Measurements from ENCODE around the gene EPN3.

Gene EPN3

GRCh38 chr17:50521514-50521913, 11.0 kb upstream of the EPN3 start:
- Histone ChIP-seq H3K23ac (ENCODE audit: low read length) (no peak overlapping the region), H3K14ac (ENCODE audit: low read length) (no peak overlapping the region), H4K91ac (ENCODE audit: low read depth, low read length) (no peak overlapping the region), H3K79me2 (ENCODE audit: control insufficient read depth, insufficient read depth, low read length, poor library complexity) (no peaks in the 10 kb centered on the region), H2BK120ac (ENCODE audit: insufficient read depth, low read length, poor library complexity) (no peak overlapping the region), H3K4me1 (ENCODE audit: control insufficient read depth in 1 of 2, insufficient read depth in 2 of 2, low read length in 2 of 2) (peaks cover 13 to 16% of the 10 kb centered on the region in 2 experiments), H3K36me3 (ENCODE audit: control insufficient read depth in 1 of 2, insufficient read depth in 2 of 2, low read length in 2 of 2) (no peaks in the 10 kb centered on the region), H4K8ac (ENCODE audit: low read depth, low read length) (no peak overlapping the region), H3K4ac (ENCODE audit: low read depth, low read length) (no peak overlapping the region), H3K4me2 (ENCODE audit: low read length) (no peak overlapping the region), H2BK5ac (ENCODE audit: low read depth, low read length, poor library complexity) (no peak overlapping the region), H3K4me3 (ENCODE audit: low read depth, low read length) (no peak overlapping the region), H4K12ac (ENCODE audit: low read depth, low read length) (no peak overlapping the region), H2AFZ (ENCODE audit: insufficient read depth, low read length, poor library complexity) (no peak overlapping the region), H3K79me1 (ENCODE audit: low read length) (peaks cover 2% of the 10 kb centered on the region), H3K18ac (ENCODE audit: low read length) (no peak overlapping the region), H3K27ac (ENCODE audit: low read depth, low read length) (no peak overlapping the region), H3K9me3 (ENCODE audit: insufficient read depth, low read depth, low read length) (no peaks in the 10 kb centered on the region), H3K27me3 (ENCODE audit: insufficient read depth, low read length) (no peaks in the 10 kb centered on the region), H2AK5ac (ENCODE audit: low read length) (no peak overlapping the region), H3K9ac (ENCODE audit: low read length) (no peak overlapping the region), H2BK12ac (ENCODE audit: low read length) (peak overlapping the region; percentile 41)
- no peak for DNase-seq
- WGBS (ENCODE audit: extremely low coverage, insufficient coverage, insufficient read length) = no CpG with 5 or more reads among the region's 2 CpGs

- H3K79me1 ChIP-seq (ENCODE audit: low read length) = peaks cover 2% of the 10 kb centered on the region
- no peaks in the 10 kb centered on the region for H3K9me3 ChIP-seq (ENCODE audit: insufficient read depth, low read depth, low read length)
- H3K4me2 ChIP-seq (ENCODE audit: low read length) = no peak overlapping the region
- H3K79me2 ChIP-seq (ENCODE audit: control insufficient read depth, insufficient read depth, low read length, poor library complexity) = no peaks in the 10 kb centered on the region
- H4K12ac ChIP-seq (ENCODE audit: low read depth, low read length) = no peak overlapping the region
- H2BK120ac ChIP-seq (ENCODE audit: insufficient read depth, low read length, poor library complexity) = no peak overlapping the region
- no peak overlapping the region for H3K27ac ChIP-seq (ENCODE audit: low read depth, low read length)
- H3K9ac ChIP-seq (ENCODE audit: low read length) = no peak overlapping the region
- H3K14ac ChIP-seq (ENCODE audit: low read length) = no peak overlapping the region
- H2AFZ ChIP-seq (ENCODE audit: insufficient read depth, low read length, poor library complexity) = no peak overlapping the region
- no peak overlapping the region for H2AK5ac ChIP-seq (ENCODE audit: low read length)
- no peak overlapping the region for H3K4me3 ChIP-seq (ENCODE audit: low read depth, low read length)
- no peak overlapping the region for H4K91ac ChIP-seq (ENCODE audit: low read depth, low read length)
- no peak overlapping the region for H2BK12ac ChIP-seq (ENCODE audit: low read length)
- H3K23ac ChIP-seq (ENCODE audit: low read length) = no peak overlapping the region
- no CpG with 5 or more reads among the region's 10 CpGs for WGBS (ENCODE audit: extremely low coverage, insufficient coverage, insufficient read length)
- H3K4me1 ChIP-seq (ENCODE audit: control insufficient read depth in 1 of 2, insufficient read depth in 2 of 2, low read length in 2 of 2) = peaks cover 13 to 16% of the 10 kb centered on the region in 2 experiments
- H4K8ac ChIP-seq (ENCODE audit: low read depth, low read length) = no peak overlapping the region
- no peak for DNase-seq
- H3K18ac ChIP-seq (ENCODE audit: low read length) = no peak overlapping the region
- H3K36me3 ChIP-seq (ENCODE audit: control insufficient read depth in 1 of 2, insufficient read depth in 2 of 2, low read length in 2 of 2) = no peaks in the 10 kb centered on the region
- no peak overlapping the region for H3K4ac ChIP-seq (ENCODE audit: low read depth, low read length)
- no peak overlapping the region for H2BK5ac ChIP-seq (ENCODE audit: low read depth, low read length, poor library complexity)
- no peaks in the 10 kb centered on the region for H3K27me3 ChIP-seq (ENCODE audit: insufficient read depth, low read length)
Measured at GRCh38 chr17:50522766-50523165, 9.8 kb upstream of the EPN3 start.

GRCh38 chr17:50523208-50523607, 9.3 kb upstream of the EPN3 start:
- Histone ChIP-seq H3K27me3 (ENCODE audit: insufficient read depth, low read length) (no peaks in the 10 kb centered on the region), H2BK120ac (ENCODE audit: insufficient read depth, low read length, poor library complexity) (no peak overlapping the region), H3K9ac (ENCODE audit: low read length) (no peak overlapping the region), H4K12ac (ENCODE audit: low read depth, low read length) (no peak overlapping the region), H2BK5ac (ENCODE audit: low read depth, low read length, poor library complexity) (no peak overlapping the region), H3K23ac (ENCODE audit: low read length) (no peak overlapping the region), H2AFZ (ENCODE audit: insufficient read depth, low read length, poor library complexity) (no peak overlapping the region), H4K91ac (ENCODE audit: low read depth, low read length) (no peak overlapping the region), H3K36me3 (ENCODE audit: control insufficient read depth in 1 of 2, insufficient read depth in 2 of 2, low read length in 2 of 2) (no peaks in the 10 kb centered on the region), H2AK5ac (ENCODE audit: low read length) (no peak overlapping the region), H3K9me3 (ENCODE audit: insufficient read depth, low read depth, low read length) (no peaks in the 10 kb centered on the region), H3K4me1 (ENCODE audit: control insufficient read depth in 1 of 2, insufficient read depth in 2 of 2, low read length in 2 of 2) (peaks cover 13 to 16% of the 10 kb centered on the region in 2 experiments), H3K18ac (ENCODE audit: low read length) (no peak overlapping the region), H3K79me1 (ENCODE audit: low read length) (peaks cover 2% of the 10 kb centered on the region), H3K4ac (ENCODE audit: low read depth, low read length) (no peak overlapping the region), H4K8ac (ENCODE audit: low read depth, low read length) (no peak overlapping the region), H3K79me2 (ENCODE audit: control insufficient read depth, insufficient read depth, low read length, poor library complexity) (no peaks in the 10 kb centered on the region), H3K4me3 (ENCODE audit: low read depth, low read length) (no peak overlapping the region), H2BK12ac (ENCODE audit: low read length) (no peak overlapping the region), H3K4me2 (ENCODE audit: low read length) (no peak overlapping the region), H3K14ac (ENCODE audit: low read length) (no peak overlapping the region), H3K27ac (ENCODE audit: low read depth, low read length) (no peak overlapping the region)
- no peak for DNase-seq
- WGBS (ENCODE audit: extremely low coverage, insufficient coverage, insufficient read length) = no CpG with 5 or more reads among the region's 2 CpGs

- H2BK120ac ChIP-seq (ENCODE audit: insufficient read depth, low read length, poor library complexity) = no peak overlapping the region
- no CpG with 5 or more reads among the region's 18 CpGs for WGBS (ENCODE audit: extremely low coverage, insufficient coverage, insufficient read length)
Measured at GRCh38 chr17:50524838-50525237, 7.7 kb upstream of the EPN3 start.

More at GRCh38 chr17:50524838-50525237, 7.7 kb upstream of the EPN3 start:
- no peak overlapping the region for H3K9ac ChIP-seq (ENCODE audit: low read length)
- H3K36me3 ChIP-seq (ENCODE audit: control insufficient read depth in 1 of 2, insufficient read depth in 2 of 2, low read length in 2 of 2) = no peaks in the 10 kb centered on the region
- peaks cover 2% of the 10 kb centered on the region for H3K79me1 ChIP-seq (ENCODE audit: low read length)
- H3K79me2 ChIP-seq (ENCODE audit: control insufficient read depth, insufficient read depth, low read length, poor library complexity) = no peaks in the 10 kb centered on the region
- no peak overlapping the region for H3K4ac ChIP-seq (ENCODE audit: low read depth, low read length)
- H3K23ac ChIP-seq (ENCODE audit: low read length) = no peak overlapping the region
- no peak overlapping the region for H2AK5ac ChIP-seq (ENCODE audit: low read length)
- H3K4me1 ChIP-seq (ENCODE audit: control insufficient read depth in 1 of 2, insufficient read depth in 2 of 2, low read length in 2 of 2) = peaks cover 13 to 14% of the 10 kb centered on the region in 2 experiments
- no peak overlapping the region for H2BK12ac ChIP-seq (ENCODE audit: low read length)
- no peaks in the 10 kb centered on the region for H3K27me3 ChIP-seq (ENCODE audit: insufficient read depth, low read length)
- H3K14ac ChIP-seq (ENCODE audit: low read length) = no peak overlapping the region
- no peak overlapping the region for H4K8ac ChIP-seq (ENCODE audit: low read depth, low read length)
- no peak overlapping the region for H2AFZ ChIP-seq (ENCODE audit: insufficient read depth, low read length, poor library complexity)
- no peaks in the 10 kb centered on the region for H3K9me3 ChIP-seq (ENCODE audit: insufficient read depth, low read depth, low read length)
- H3K27ac ChIP-seq (ENCODE audit: low read depth, low read length) = no peak overlapping the region
- no peak overlapping the region for H4K12ac ChIP-seq (ENCODE audit: low read depth, low read length)
- H4K91ac ChIP-seq (ENCODE audit: low read depth, low read length) = no peak overlapping the region
- no peak overlapping the region for H3K4me2 ChIP-seq (ENCODE audit: low read length)
- H3K18ac ChIP-seq (ENCODE audit: low read length) = no peak overlapping the region
- peak overlapping the region; percentile 4 for H3K4me3 ChIP-seq (ENCODE audit: low read depth, low read length)
- no peak overlapping the region for H2BK5ac ChIP-seq (ENCODE audit: low read depth, low read length, poor library complexity)
- no peak for DNase-seq
